ENCODE data around the gene APLP2.

- no peak for TF ChIP-seq CTCF (IDR thresholded peaks at IDR 0.05)
- TF ChIP-seq POLR2A (IDR thresholded peaks at IDR 0.05) = no peak
Observed at GRCh38 chr11:130126516-130126915, 56.8 kb downstream of the APLP2 start.
